EL (cell line): ENCODE measurements around the gene ALDH8A1.
A peak's percentile ranks its signal among the peaks of the same experiment; 100 is the strongest.

Source experiments
- DNase-seq: peaks from one replicate; pipeline ENCODE4 v3.0.0-alpha.2; 2016

Gene ALDH8A1, protein sequence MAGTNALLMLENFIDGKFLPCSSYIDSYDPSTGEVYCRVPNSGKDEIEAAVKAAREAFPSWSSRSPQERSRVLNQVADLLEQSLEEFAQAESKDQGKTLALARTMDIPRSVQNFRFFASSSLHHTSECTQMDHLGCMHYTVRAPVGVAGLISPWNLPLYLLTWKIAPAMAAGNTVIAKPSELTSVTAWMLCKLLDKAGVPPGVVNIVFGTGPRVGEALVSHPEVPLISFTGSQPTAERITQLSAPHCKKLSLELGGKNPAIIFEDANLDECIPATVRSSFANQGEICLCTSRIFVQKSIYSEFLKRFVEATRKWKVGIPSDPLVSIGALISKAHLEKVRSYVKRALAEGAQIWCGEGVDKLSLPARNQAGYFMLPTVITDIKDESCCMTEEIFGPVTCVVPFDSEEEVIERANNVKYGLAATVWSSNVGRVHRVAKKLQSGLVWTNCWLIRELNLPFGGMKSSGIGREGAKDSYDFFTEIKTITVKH

DNA sequence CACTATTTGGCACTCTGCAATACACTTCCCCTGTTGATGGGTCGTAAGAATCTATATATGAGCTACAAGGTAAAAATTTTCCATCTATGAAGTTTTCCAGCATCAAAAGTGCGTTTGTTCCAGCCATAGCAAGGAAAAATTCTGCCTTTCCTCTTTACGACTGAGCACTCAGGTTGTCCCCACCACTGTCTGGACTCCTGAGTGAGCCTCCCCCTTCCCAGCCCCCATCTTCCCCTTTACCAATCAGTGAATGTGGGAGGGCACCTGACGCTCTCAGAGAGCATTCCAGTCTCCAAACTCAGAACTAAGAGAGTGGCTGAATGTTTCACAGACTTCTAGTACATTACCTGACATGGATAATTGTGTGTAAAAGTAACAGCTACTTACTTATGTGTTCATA lies at the start of gene ALDH8A1:
TSS of gene ALDH8A1 (minus strand) at position 175 of the 400 bp plus-strand sequence. CDS start at position 127, 48 bp downstream.
- DNase-seq: no peak

GRCh38 chr6:134999107-134999506 lies 49.2 kb upstream of the ALDH8A1 start:
- DNase-seq: no peak

GRCh38 chr6:134997133-134997995 lies 47.5 kb upstream of the ALDH8A1 start:
- no peak for DNase-seq

- DNase-seq: no peak
These were observed 45.6 kb upstream of the ALDH8A1 start for GRCh38 chr6:134995536-134995935.

- DNase-seq: no peak
These were observed 44.5 kb upstream of the ALDH8A1 start for GRCh38 chr6:134994431-134994830.

- no peak for DNase-seq
These were observed 42.3 kb upstream of the ALDH8A1 start for GRCh38 chr6:134992155-134992554.

GRCh38 chr6:134990262-134990661 lies 40.4 kb upstream of the ALDH8A1 start:
- no peak for DNase-seq

DNA sequence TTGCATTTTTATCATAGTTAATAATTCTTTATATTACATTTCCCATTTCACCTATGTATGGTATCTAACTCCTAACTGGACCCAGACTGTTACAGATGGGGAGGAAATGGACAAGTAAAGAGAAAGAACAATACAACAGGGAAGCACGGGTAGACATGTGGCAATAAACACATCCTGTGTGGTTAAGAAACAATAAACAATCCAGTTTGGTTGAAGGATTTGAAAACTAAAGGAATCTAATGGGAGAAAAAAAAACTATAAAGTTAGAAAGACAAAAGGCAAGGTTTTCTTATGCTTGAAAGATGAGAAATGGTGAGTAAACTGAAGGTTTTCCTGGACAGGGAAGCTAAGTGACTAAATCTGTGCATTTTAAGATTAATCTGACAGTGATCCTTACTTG lies 34.9 kb upstream of the ALDH8A1 start:
- DNase-seq: peak; percentile 12

GRCh38 chr6:134983823-134984222 lies 33.9 kb upstream of the ALDH8A1 start:
- DNase-seq: no peak

DNA sequence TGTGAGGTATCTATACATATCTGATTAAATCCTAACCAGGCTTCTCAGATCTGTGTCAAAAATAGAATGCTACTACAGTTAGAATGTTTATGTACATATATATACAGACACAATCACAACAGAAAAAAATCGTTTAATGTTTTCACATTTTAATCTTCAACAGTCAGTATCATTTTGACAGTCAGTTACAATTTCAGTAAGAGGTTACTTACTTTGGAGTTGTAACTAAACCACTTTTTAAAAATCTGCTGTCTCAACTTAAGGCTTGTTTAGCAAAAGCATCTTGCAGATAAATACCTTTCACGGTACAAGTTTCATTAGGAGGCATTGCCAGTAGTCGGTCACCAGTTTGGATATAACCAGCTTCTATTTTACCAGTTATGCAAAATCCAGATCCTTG lies 32.3 kb upstream of the ALDH8A1 start:
- DNase-seq: no peak

DNA sequence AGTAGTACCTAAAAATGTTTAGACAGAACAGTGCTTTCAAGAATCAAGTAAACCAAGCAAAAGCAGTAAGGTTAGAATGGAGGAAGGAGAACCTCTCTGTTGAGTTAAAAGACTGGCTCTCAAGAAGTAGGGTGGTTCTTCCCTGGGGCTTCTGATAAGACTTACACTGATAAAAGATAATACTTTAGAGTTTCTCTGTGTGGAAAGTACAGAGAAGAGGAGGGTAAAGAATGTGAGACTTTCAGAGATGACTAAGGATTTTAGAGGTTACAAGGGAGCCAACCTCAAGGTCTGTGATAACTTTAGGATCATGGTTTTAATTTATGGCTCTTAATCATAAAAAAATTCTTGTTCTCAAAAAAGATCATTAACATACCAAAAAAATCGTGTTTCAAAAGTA lies 30.9 kb upstream of the ALDH8A1 start:
- DNase-seq: no peak

DNA sequence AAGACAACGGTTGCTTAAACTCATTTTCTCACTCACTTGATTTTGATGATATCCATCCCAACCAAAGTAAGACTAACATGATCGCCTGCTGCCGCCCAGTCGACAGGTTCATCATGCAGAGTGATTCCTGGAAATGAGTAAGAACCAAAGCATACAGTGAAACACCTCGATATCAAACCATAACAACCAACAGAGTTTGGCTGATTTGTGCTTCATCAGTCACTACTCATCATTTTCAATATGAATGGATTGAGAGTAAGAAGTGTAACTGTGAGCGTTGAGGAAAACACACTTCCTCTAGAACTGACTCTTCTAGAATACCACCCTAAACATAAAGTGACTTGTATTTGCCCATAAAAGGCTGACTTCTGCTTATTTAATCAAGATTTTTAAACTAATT lies 29.2 kb upstream of the ALDH8A1 start:
- DNase-seq: no peak

DNA sequence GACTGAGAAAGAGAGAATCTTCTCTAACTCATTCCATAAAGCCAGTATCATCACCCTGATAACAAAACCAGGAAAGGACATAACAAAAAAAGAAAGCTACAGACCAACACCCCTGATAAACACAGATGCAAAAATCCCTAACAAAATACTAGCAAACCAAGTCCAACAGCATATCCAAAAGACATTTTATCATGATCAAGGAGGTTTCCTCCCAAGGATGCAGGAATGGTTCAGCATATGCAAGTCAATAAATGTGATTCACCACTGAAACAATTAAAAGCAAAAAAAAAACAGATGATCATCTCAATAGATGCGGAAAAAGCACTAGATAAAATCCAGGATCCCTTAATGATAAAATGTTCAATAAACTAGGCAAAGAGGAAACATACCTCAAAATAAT lies 24.5 kb upstream of the ALDH8A1 start:
- no peak for DNase-seq

- no peak for DNase-seq
These were observed 17.8 kb upstream of the ALDH8A1 start for GRCh38 chr6:134967711-134968110.

DNA sequence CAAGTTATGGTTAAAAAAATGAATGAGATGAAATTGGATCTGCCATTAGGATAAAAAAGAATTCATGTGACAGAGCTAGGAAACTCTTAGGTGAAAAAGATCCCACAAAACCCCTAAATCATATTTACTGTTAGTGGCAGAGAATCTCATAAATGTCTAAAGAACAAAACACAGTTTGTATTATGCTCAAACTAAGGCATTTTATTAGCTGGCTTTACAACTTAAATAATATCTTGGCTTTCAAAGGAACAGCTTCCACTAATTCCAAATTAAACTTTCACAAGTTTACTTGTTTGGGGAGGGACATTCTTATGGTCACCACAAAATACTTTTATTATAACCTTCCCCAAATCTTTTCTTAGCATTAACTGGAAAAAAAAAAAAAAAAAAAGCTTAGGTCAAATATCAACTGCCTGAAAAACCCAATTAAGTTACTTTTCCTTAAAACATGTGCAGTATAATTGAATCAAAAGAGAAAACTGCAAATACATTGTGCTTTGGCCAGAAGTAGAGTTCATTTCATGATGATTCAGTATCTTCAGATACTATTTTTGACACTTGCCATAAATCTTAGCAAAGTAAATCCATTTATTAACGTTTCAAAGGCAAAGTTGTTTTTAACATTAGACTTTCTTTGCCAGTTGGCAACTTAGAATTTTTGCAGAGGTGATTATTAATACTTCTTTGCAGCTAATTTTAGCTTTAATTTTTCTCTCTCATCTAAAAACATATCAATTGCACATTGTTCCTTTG lies 14.7 kb upstream of the ALDH8A1 start:
- DNase-seq: no peak

GRCh38 chr6:134962421-134962820 lies 12.5 kb upstream of the ALDH8A1 start:
- no peak for DNase-seq

- no peak for DNase-seq
These were observed 11.5 kb upstream of the ALDH8A1 start for GRCh38 chr6:134961366-134961765.

GRCh38 chr6:134959603-134960002 lies 9.7 kb upstream of the ALDH8A1 start:
- DNase-seq: no peak

GRCh38 chr6:134956676-134957075 lies 6.8 kb upstream of the ALDH8A1 start:
- DNase-seq: no peak

DNA sequence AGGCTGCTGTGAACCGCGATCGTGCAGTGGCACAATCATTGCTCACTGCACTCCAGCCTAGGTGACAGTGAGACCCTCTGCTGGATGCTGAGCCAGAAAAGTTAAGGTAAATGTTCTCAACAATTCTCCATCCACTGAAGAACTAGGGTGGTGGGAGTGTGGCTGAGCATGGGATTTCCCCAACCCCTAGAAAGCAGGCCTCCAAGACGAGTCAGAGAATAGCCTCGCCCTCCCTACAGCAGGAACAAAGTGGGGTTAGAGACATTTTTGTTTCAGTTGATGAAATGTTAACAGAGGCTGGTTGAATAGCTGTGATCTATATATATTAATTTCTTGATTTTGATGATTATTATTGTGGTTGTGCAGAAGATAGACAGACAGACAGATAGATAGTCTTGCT lies 6.1 kb upstream of the ALDH8A1 start:
- peak; percentile 11 for DNase-seq

GRCh38 chr6:134954272-134955000 lies 4.5 kb upstream of the ALDH8A1 start:
- no peak for DNase-seq

DNA sequence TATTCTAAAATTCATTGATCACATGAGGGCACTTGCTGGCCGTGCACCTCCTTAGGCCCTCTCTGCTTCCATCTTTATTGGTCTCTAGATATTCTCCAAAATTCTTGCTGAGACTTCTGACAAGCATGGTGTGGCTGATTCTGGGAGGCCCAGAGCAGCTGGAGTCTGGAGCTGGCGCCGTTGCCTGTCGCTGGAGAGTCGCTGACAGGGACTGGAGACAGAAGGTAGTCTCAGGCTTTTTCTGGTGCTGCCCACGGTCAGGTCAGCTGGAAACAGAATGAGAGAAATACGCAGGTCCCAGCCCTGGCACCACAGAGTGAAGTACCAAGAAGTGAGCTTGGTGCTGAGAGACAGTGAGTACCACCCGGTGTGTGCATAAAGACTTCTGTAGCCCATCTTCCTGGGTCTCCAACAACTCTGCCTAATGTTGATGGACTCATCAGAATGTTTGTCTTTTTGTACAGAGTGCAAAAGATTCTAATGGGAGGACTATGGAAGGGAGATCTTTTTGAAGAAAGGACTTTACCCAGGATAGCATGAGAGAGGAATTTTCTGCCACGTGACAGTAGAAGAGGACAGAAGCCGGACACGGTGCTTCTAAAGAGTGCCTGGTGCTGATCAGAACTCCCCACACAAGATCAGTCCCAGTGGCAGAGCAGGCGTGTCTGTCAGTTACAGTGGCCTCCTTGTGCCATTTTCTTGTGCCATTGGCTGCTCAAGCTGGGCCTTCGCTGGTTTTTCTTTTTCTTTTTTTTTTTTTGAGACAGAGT lies 1.8 kb upstream of the ALDH8A1 start:
- DNase-seq: no peak
